Measurements from ENCODE around the gene SAT2. TPM values are rescaled to one million over a fixed set of nuclear protein-coding genes. Genes with fewer than 3 reads are reported as not detected.

Gene SAT2
- total RNA-seq, 1 donor from 2014 or later, result 73.5 TPM

- intact Hi-C loops (cut with micrococcal nuclease), result no loop called here
- H3K9me3 ChIP-seq (replicated peaks), result no peaks in the 10 kb centered on the region
- no peaks in the 10 kb centered on the region for H3K27me3 ChIP-seq (ENCODE audit: low read depth)
- H3K4me1 ChIP-seq, result peaks cover 17% of the 10 kb centered on the region
- no peak overlapping the region for H3K27ac ChIP-seq (replicated peaks)
- H3K4me3 ChIP-seq, result no peak overlapping the region
- no peak for DNase-seq
- no peak for TF ChIP-seq CTCF (IDR thresholded peaks at IDR 0.05; ENCODE audit: borderline replicate concordance)
- peaks cover 73% of the 10 kb centered on the region for H3K36me3 ChIP-seq
Observed at GRCh38 chr17:7593296-7593695, 34.3 kb downstream of the SAT2 start.

- no peak overlapping the region for H3K4me3 ChIP-seq
- H3K36me3 ChIP-seq, result peaks cover 72% of the 10 kb centered on the region
- H3K4me1 ChIP-seq, result peaks cover 25% of the 10 kb centered on the region
- H3K27ac ChIP-seq (replicated peaks), result no peak overlapping the region
- H3K27me3 ChIP-seq (ENCODE audit: low read depth), result no peaks in the 10 kb centered on the region
- no peaks in the 10 kb centered on the region for H3K9me3 ChIP-seq (replicated peaks)
- TF ChIP-seq CTCF (IDR thresholded peaks at IDR 0.05; ENCODE audit: borderline replicate concordance), result no peak
- DNase-seq, result no peak
- intact Hi-C loops (cut with micrococcal nuclease), result no loop called here
Observed at GRCh38 chr17:7592422-7593021, 35.1 kb downstream of the SAT2 start.

GRCh38 chr17:7591596-7591995 lies 36.0 kb downstream of the SAT2 start:
- DNase-seq, result no peak
- no peak for TF ChIP-seq CTCF (IDR thresholded peaks at IDR 0.05; ENCODE audit: borderline replicate concordance)
- no peaks in the 10 kb centered on the region for H3K9me3 ChIP-seq (replicated peaks)
- peaks cover 31% of the 10 kb centered on the region for H3K4me1 ChIP-seq
- H3K4me3 ChIP-seq, result no peak overlapping the region
- no peaks in the 10 kb centered on the region for H3K27me3 ChIP-seq (ENCODE audit: low read depth)
- peaks cover 67% of the 10 kb centered on the region for H3K36me3 ChIP-seq
- H3K27ac ChIP-seq (replicated peaks), result no peak overlapping the region
- intact Hi-C loops (cut with micrococcal nuclease), result no loop called here

GRCh38 chr17:7590743-7591142 lies 36.9 kb downstream of the SAT2 start:
- Histone ChIP-seq H3K4me3 (no peak overlapping the region), H3K4me1 (peaks cover 32% of the 10 kb centered on the region), H3K36me3 (peaks cover 61% of the 10 kb centered on the region), H3K27me3 (ENCODE audit: low read depth) (no peaks in the 10 kb centered on the region), H3K9me3 (replicated peaks) (no peaks in the 10 kb centered on the region), H3K27ac (replicated peaks) (no peak overlapping the region)
- intact Hi-C loops (cut with micrococcal nuclease), result no loop called here
- no peak for TF ChIP-seq CTCF (IDR thresholded peaks at IDR 0.05; ENCODE audit: borderline replicate concordance)
- DNase-seq, result no peak

GRCh38 chr17:7589891-7590691 lies 37.5 kb downstream of the SAT2 start, which contains the start of gene SOX15:
Gene SOX15, minus strand, starts transcription at chr17:7590094. Its CDS starts 418 bp downstream, at chr17:7589676.
- Histone ChIP-seq H3K27me3 (ENCODE audit: low read depth) (no peaks in the 10 kb centered on the region), H3K4me1 (peaks cover 38% of the 10 kb centered on the region), H3K9me3 (replicated peaks) (no peaks in the 10 kb centered on the region), H3K27ac (replicated peaks) (peak within 1 kb of the TSS; percentile 83), H3K4me3 (peak within 1 kb of the TSS; percentile 63), H3K36me3 (peaks cover 56% of the 10 kb centered on the region)
- intact Hi-C loops (cut with micrococcal nuclease), result no loop called here
- DNase-seq, result no peak
- no peak for TF ChIP-seq CTCF (IDR thresholded peaks at IDR 0.05; ENCODE audit: borderline replicate concordance)
